Loucy (cell line): Measurements from ENCODE around the gene CRAT.

Experiments used
- CTCF ChIP-seq: fragments of 200-600 bp; sonication (generic); conservative IDR thresholded peaks from 2 replicates; pipeline ENCODE4 v1.5.1; 2014; ENCODE audit warnings: mild to moderate bottlenecking, antibody characterized with exemption, low read length
- EZH2phosphoT487 ChIP-seq: fragments of 200-600 bp; IDR thresholded peaks from 2 replicates; pipeline ENCODE4 v1.6.1; 2018; ENCODE audit warnings: antibody characterized with exemption, mild to moderate bottlenecking, moderate library complexity, borderline replicate concordance

GRCh38 chr9:129063061-129063460 lies 47.5 kb downstream of the CRAT start:
- TF ChIP-seq CTCF (no peak), EZH2phosphoT487 (no peak)
